GM21423 (cell line): ENCODE results near the gene ALOXE3.
"Not testable (repeated sequence)": the region's sequence is repeated elsewhere in the genome, so short reads cannot be mapped to it uniquely, and the experiment has no call there.

Experiments used
- ATAC-seq: cut with Tn5 transposase; IDR thresholded peaks from one replicate; pipeline ENCODE4 v1.9.1; 2021; ENCODE audit warnings: mild to moderate bottlenecking, moderate library complexity; ENCODE audit not compliant: unreplicated experiment

Gene ALOXE3

GRCh38 chr17:8100763-8101162 is 17.6 kb downstream of the ALOXE3 start:
- no peak for ATAC-seq

GRCh38 chr17:8100111-8100510 is 18.2 kb downstream of the ALOXE3 start:
- no peak for ATAC-seq

DNA sequence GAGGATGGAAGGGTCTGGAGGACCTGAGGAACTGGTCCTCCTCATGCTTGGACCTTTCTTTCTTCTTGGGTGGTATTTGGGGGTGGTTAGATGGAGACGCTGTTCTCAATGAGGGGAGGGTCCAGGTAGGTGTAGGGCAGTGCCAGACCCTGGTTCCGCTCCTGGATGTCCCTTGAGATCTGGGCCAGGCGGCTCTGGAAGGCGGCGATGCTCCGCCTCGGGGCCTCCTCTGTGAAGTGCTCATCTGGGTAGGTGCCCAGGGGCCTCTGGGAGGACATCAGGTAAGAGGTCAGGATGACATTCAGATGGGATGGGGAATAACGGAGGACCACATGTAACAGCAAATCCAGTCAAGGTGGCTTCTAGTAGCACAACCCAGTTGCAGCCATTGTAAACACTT is 21.8 kb downstream of the ALOXE3 start:
- no peak for ATAC-seq

DNA sequence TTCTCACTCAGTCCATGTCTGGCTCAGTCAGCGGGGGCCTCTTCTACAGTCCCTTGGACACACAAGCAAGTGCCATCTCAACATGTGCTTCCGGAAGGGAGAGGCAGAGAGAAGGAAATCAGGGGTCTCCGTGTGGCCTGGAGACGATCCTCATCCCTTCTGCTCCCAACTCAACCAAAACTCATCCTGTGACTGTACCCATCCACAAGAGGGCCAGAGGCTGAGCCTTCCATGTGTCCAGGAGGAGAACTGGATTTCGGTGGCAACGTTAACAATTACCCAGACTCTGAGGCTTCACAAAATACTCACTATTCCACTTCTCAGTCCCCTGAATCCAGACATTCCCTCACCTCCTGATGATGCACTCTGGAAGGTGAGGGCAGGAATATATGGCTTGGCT is 23.0 kb downstream of the ALOXE3 start:
- ATAC-seq, result no peak

DNA sequence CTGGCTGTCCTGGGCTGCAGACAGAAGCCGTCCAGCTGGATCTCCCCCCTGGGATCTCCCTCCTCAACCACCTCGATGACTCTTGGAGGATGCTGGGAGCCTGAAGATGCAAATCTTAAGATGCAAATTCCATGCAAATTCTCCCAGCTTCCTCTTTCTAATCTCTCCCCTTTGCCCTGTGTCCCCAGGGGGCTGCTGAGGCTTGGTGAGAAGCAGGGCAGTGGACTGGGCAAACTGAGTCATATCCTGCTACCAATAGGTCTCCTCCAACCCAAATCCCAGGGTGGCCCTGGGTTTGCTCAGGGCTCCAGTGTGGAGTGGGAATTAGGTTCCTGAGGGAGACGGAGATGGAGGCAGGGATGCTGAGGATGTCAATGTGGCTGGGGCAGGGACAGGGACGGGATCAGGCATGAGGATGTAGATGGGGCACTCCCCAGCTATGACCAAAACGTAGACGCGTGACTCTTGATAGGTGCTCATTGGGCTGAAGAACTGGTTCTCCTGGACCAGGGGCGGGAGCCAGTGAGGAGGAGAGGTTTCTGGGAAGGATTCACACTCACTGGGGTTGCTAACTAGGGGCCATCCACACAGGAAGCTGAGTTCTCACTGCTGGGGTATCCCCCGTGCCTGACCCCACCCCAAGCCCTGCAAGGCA is 27.2 kb downstream of the ALOXE3 start:
- peak; percentile 71 for ATAC-seq

DNA sequence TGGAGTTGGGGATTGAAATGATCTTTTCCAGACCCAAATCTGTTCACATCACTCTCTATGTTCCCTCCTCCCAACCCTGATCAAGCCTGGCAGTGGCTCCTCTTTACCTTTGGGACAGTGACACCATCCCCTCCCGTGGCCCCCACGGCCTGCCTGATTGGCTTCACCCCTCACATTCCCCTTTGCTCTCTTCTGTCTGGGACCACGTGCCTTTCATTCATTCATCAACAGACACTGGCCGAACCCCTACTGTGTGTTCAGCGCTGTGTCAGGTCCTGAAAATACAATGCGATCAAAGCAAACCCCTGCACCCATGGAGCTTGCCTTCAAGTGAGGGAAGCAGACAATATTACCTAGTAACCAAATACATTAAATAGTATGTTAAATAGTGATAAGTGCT is 28.6 kb downstream of the ALOXE3 start:
- no peak for ATAC-seq

DNA sequence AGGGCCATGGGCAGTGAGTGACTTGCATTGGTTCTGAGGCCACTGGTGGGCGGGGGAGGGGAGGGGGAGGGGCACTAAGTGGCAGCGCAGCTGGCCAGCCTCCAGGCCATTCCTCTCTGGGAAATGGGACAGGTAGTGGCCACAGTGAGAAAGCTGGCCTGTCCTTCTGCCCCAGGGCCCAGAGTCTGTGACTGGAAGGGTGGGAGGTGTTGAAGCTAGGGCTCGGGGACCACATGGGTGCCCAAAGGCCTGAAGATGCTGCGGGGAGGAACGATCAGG is 30.4 kb downstream of the ALOXE3 start:
- ATAC-seq, result no peak

- no peak for ATAC-seq
These were observed 31.0 kb downstream of the ALOXE3 start, which contains the start of gene ALOX12B for GRCh38 chr17:8087075-8087951. Gene ALOX12B, minus strand, starts transcription at chr17:8087716. Its CDS starts 274 bp downstream, at chr17:8087442.

DNA sequence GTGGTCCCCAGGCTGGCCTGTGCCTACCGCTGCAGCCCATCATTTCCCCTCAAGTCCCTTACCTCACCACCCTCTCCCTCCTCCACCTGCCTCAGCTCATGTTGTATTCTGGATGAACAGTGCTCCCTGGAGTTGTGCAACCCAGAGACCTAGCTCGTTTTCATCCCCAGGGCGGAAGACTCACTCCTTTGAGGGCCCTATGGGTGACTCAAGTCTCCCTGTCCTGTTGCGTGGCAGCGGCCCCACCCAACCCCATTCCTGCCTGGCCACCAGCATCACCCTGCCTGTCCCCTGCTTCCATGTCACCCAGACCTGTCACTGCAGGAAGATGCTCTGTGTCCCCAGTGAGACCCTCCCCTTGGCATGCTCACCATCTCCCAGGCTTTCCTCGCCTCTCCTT is 34.1 kb downstream of the ALOXE3 start:
- no peak for ATAC-seq

GRCh38 chr17:8082292-8082691 is 36.0 kb downstream of the ALOXE3 start:
- no peak for ATAC-seq

- no peak for ATAC-seq
These were observed 36.4 kb downstream of the ALOXE3 start for GRCh38 chr17:8081876-8082275.

DNA sequence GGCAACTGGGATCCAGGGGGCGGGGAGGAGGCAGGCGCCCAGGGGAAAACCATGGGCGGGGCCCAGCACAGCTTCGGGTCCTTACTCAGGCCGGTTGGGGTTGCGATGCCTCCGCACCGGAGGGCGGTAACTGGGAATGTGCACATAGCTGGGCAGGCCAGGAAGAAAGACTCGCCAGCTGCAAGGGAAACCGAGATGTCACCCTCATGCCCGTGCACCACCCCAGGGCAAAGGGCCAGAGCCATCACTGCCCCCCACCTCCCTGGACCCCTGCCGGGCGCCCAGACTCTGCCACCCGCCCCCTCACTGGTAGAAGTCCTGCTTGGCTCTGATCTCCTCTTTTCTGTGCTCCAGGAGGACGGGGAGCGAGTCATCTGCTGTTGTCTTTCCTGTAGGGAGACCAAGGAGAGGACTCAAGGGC is 37.5 kb downstream of the ALOXE3 start:
- no peak for ATAC-seq

DNA sequence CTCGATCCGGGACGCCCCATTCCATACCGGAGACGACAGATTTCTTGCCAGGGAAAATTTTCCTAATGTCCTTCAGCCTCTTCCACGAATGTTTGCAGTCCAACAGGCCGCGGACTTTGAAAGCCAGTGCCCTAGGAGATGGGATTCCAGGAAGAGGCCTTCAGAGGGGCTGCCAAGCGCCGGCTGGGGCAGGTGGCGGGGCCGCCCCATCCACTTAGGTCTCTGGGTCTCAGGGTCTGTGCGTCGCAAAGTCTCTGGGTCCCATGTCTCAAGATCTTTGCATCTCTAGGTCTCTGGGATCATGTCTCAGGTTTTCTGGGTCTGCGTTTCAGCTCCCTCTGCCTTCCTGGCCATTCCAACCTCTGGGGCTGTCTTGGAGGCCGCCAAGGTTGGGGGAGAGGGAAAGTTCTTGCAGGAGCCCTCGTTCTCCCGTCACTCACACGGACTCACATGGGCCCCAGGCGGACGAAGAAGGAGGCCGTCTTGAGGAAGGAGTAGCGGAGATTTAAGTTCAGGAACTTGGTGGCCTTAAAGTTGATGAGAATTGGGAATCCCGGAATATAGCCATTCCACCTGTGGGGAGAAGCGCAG is 38.0 kb downstream of the ALOXE3 start:
- no peak for ATAC-seq

DNA sequence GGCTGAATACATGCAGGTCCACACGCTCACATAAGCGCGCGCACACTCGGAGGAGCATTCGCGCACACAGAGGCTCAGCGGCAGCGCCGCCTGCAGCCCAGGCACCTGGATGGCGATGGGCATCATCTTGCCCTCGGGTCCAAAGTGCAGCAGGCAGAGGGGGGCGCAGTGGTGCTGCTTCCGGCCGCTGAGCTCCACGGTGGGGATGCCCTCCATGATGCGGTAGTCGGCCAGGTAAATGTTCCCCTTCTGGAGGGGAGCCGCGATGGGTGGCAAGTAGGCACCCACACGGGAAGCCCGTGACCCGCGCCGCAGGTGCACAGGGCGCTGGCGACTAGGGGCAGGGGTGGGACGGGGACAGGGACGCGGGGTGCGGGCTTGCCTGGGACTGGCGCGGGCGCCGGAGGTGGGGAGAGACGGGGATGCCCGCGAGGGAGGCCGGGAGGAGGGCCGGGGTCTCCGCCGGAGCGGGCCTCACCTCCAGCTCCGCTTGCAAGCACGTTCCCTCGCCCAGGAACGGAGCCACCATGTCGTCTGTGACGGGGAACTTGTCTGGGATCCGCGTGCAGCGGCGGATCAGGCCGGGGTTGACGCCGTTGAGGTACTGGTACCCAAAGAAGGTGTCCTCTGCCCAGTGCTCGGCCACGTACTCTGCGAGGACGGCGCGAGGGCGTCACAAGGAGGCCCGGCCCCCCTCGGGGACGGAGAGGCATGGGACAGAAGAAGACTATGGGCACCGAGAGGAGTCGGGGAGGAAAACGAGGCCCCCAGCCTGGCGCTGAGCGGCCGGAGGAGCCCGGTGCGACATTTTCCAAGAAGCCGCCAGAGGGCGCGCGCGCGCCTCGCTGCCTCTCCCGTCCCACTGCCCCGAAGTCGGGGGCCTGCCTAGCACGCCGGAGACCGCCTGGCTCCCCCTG is 38.8 kb downstream of the ALOXE3 start:
- ATAC-seq, result peak; percentile 45

DNA sequence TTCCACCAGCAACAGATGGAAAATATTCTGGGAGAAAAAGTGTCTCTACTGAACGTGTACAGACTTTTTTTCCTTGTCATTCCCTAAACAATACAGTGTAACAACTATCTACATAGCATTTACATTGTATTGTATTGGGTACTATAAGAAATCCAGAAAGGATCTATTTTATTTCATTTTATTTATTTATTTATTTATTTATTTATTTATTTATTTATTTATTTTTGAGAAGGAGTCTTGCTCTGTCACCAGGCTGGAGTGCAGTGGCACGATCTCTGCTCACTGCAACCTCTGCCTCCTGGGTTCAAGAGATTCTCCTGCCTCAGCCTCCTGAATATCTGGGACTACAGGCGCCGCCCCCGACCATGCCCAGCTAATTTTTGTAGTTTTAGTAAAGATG is 40.4 kb downstream of the ALOXE3 start:
- not testable (repeated sequence) for ATAC-seq

DNA sequence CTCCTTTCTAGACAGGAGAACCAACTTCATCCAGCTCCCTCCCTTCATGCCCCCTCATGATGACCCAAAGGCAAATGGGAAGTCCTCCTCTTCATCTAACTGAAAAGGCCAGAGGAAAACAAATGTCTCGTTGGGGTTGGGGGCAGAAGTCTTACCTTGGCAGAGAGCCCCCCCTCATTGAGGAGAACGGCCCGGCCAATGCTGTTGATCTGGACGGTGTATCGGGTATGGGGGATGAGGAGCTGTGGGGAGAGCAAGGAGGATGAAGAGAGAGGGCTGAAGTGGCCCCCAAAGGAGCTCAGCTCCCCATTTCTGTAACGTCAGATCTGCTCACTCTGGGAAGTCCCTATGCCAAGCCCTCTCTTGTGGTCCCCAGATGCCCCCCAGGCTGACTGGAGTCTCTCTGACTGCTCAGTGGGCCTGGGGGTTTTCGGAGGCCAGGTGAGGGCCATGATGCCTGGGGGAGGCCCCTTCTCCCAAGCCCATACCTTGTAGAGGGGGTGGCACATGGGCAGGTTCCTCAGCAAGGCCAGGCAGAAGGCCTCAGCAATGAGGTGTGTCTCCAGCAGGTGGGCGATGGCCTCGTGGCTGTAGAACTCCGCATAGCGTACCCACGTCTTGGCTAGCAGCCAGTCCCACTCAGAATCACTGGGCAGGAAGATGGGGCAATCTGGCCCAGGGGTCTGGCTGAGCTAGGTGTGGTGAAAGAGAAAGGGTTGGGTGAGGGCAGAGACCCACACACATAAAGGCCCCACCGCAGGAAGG is 41.6 kb downstream of the ALOXE3 start:
- ATAC-seq, result no peak

GRCh38 chr17:8075574-8076342 is 42.6 kb downstream of the ALOXE3 start:
- no peak for ATAC-seq

- no peak for ATAC-seq
These were observed 43.2 kb downstream of the ALOXE3 start for GRCh38 chr17:8075081-8075480.

DNA sequence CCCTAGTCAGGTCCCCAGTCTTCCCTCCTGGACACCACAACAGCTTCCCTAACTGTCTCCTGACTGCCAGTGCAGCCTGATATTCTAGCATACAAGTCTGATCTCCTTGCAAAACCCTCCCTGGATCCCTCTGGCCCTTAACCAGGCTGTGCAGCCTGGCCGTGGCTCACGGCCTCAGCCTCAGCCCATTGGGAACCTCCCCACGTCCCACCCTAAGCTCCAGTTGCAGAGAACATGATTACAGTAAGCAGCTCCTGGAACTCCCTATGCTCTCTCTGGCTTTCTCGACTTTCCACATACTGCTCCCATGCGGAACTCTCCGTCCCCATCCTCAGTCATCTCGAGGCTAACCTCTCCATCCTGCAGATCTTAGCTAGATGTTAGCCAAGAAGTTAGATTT is 43.8 kb downstream of the ALOXE3 start:
- no peak for ATAC-seq
